ENCODE results near the gene SMC5.
A peak's percentile ranks its signal among the peaks of the same experiment; 100 is the strongest.
"Not testable (repeated sequence)": the region's sequence is repeated elsewhere in the genome, so short reads cannot be mapped to it uniquely, and the experiment has no call there.

The SMC5 gene

GRCh38 chr9:70245952-70246351, 12.8 kb upstream of the SMC5 start:
- H3K36me3 ChIP-seq (ENCODE audit: insufficient read depth, low read length); H3K9me3 ChIP-seq (ENCODE audit: insufficient read depth, low read depth, low read length); H3K27ac ChIP-seq (ENCODE audit: low read depth, low read length); H3K4me1 ChIP-seq (ENCODE audit: insufficient read depth, low read length); H3K4me3 ChIP-seq (ENCODE audit: low read length); H3K9ac ChIP-seq (ENCODE audit: low read depth, low read length); H3K27me3 ChIP-seq (ENCODE audit: insufficient read depth, low read length): not testable (repeated sequence)
- WGBS, result 100% methylated on average over 1 of the region's 1 CpG

- H3K27me3 ChIP-seq (ENCODE audit: insufficient read depth, low read length), result no peaks in the 10 kb centered on the region
- H3K4me3 ChIP-seq (ENCODE audit: low read length), result no peak overlapping the region
- WGBS, result 91% methylated on average over 1 of the region's 1 CpG
- no peak overlapping the region for H3K27ac ChIP-seq (ENCODE audit: low read depth, low read length)
- H3K36me3 ChIP-seq (ENCODE audit: insufficient read depth, low read length), result no peaks in the 10 kb centered on the region
- H3K4me1 ChIP-seq (ENCODE audit: insufficient read depth, low read length), result no peaks in the 10 kb centered on the region
- no peak overlapping the region for H3K9ac ChIP-seq (ENCODE audit: low read depth, low read length)
- H3K9me3 ChIP-seq (ENCODE audit: insufficient read depth, low read depth, low read length), result no peaks in the 10 kb centered on the region
Measured at GRCh38 chr9:70250221-70250620, 8.6 kb upstream of the SMC5 start.

GRCh38 chr9:70255486-70255885, 3.3 kb upstream of the SMC5 start:
- Histone ChIP-seq H3K4me1 (ENCODE audit: insufficient read depth, low read length) (peaks cover 14% of the 10 kb centered on the region; the same call in 1 of the 2 replicates), H3K36me3 (ENCODE audit: insufficient read depth, low read length) (no peaks in the 10 kb centered on the region), H3K9ac (ENCODE audit: low read depth, low read length) (peak overlapping the region; percentile 5; the same call in 1 of the 2 replicates), H3K27ac (ENCODE audit: low read depth, low read length) (no peak overlapping the region), H3K4me3 (ENCODE audit: low read length) (no peak overlapping the region), H3K9me3 (ENCODE audit: insufficient read depth, low read depth, low read length) (no peaks in the 10 kb centered on the region), H3K27me3 (ENCODE audit: insufficient read depth, low read length) (no peaks in the 10 kb centered on the region)

DNA sequence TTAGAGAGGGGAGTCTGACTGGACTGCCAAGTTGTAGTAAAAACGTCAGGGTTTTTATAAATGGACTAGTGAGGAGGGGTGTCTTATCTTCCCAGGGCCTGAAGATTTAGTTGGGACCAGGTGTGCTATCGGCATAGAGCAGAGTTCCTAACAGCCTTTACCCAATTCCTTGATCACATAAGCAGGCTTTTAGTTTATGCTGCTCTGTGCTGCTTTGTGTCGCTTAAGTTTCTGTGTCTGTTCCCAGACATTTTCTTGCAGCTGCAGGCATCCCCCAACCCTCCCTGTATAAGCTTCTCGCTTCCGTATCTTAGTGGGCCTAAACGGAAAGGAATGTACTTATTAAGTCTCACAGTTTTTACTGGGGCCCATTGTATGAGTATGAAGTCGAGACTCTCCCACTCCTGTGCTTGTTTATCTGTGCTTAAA, 2.6 kb upstream of the SMC5 start:
- H3K27ac ChIP-seq (ENCODE audit: low read depth, low read length), result no peak overlapping the region
- no peaks in the 10 kb centered on the region for H3K9me3 ChIP-seq (ENCODE audit: insufficient read depth, low read depth, low read length)
- no peaks in the 10 kb centered on the region for H3K27me3 ChIP-seq (ENCODE audit: insufficient read depth, low read length)
- 91% methylated on average over 7 of the region's 7 CpGs for WGBS
- peaks cover 15% of the 10 kb centered on the region; the same call in 1 of the 2 replicates for H3K4me1 ChIP-seq (ENCODE audit: insufficient read depth, low read length)
- no peak overlapping the region for H3K4me3 ChIP-seq (ENCODE audit: low read length)
- H3K9ac ChIP-seq (ENCODE audit: low read depth, low read length), result no peak overlapping the region
- H3K36me3 ChIP-seq (ENCODE audit: insufficient read depth, low read length), result peaks cover 3% of the 10 kb centered on the region; the same call in 1 of the 2 replicates

GRCh38 chr9:70257502-70257901, 1.3 kb upstream of the SMC5 start:
- H3K9ac ChIP-seq (ENCODE audit: low read depth, low read length), result peak overlapping the region; percentile 78; the same call in 1 of the 2 replicates

GRCh38 chr9:70257991-70258691, 637 bp upstream of the SMC5 start:
- H3K9me3 ChIP-seq (ENCODE audit: insufficient read depth, low read depth, low read length), result no peaks in the 10 kb centered on the region
- H3K27me3 ChIP-seq (ENCODE audit: insufficient read depth, low read length), result no peaks in the 10 kb centered on the region
- peak overlapping the region; percentile 78 for H3K9ac ChIP-seq (ENCODE audit: low read depth, low read length)
- H3K4me3 ChIP-seq (ENCODE audit: low read length), result peak overlapping the region; percentile 86
- peaks cover 25% of the 10 kb centered on the region for H3K4me1 ChIP-seq (ENCODE audit: insufficient read depth, low read length)
- peaks cover 22% of the 10 kb centered on the region for H3K36me3 ChIP-seq (ENCODE audit: insufficient read depth, low read length)
- peak overlapping the region; percentile 70 for H3K27ac ChIP-seq (ENCODE audit: low read depth, low read length)
- WGBS, result 23% methylated on average over 27 of the region's 27 CpGs

More at GRCh38 chr9:70257502-70257901, 1.3 kb upstream of the SMC5 start:
- Histone ChIP-seq H3K9me3 (ENCODE audit: insufficient read depth, low read depth, low read length) (no peaks in the 10 kb centered on the region), H3K36me3 (ENCODE audit: insufficient read depth, low read length) (peaks cover 16% of the 10 kb centered on the region), H3K4me3 (ENCODE audit: low read length) (peak overlapping the region; percentile 86; the same call in 1 of the 2 replicates), H3K27ac (ENCODE audit: low read depth, low read length) (no peak overlapping the region), H3K27me3 (ENCODE audit: insufficient read depth, low read length) (no peaks in the 10 kb centered on the region), H3K4me1 (ENCODE audit: insufficient read depth, low read length) (peaks cover 19% of the 10 kb centered on the region)
- 95% methylated on average over 1 of the region's 3 CpGs for WGBS

DNA sequence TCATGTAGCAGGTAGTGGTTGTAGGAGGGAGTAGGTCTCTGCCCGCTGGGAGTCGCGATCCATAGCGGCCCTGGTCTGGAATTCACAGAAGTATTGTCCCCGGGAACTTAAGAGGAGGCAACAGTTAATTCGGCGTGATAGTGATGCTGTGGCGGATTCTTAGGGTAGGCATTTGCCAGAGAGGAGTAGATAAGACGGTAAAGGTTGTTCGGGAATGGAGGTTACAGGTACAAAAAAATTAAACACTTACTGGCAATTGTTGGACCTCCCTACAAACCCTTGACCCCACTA, 679 bp downstream of the SMC5 start:
- no peak overlapping the region; the same call in 1 of the 2 replicates for H3K27ac ChIP-seq (ENCODE audit: low read depth, low read length)
- peak overlapping the region; percentile 86 for H3K4me3 ChIP-seq (ENCODE audit: low read length)
- peaks cover 30% of the 10 kb centered on the region for H3K4me1 ChIP-seq (ENCODE audit: insufficient read depth, low read length)
- H3K36me3 ChIP-seq (ENCODE audit: insufficient read depth, low read length), result peaks cover 30% of the 10 kb centered on the region
- peak overlapping the region; percentile 89 for H3K9ac ChIP-seq (ENCODE audit: low read depth, low read length)
- WGBS, result 5% methylated on average over 9 of the region's 10 CpGs
- no peaks in the 10 kb centered on the region for H3K9me3 ChIP-seq (ENCODE audit: insufficient read depth, low read depth, low read length)
- H3K27me3 ChIP-seq (ENCODE audit: insufficient read depth, low read length), result no peaks in the 10 kb centered on the region

DNA sequence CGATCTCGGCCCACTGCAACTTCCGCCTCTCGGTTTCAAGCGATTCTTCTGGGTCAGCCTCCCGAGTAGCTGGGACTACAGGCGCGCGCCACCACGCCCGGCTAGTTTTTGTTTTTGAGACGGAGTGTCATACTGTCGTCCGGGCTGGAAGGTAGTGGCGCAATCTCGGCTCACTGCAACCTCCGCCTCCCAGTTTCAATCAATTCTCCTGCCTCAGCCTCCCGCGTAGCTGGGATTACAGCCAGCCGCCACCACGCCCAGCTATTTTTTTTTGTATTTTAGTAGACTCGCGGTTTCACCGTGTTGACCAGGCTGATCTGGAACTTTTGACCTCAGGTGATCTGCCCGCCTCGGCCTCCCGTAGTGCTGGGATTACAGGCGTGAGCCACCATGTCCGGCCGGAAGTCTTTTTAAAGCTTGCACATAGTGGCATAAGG, 1.2 kb downstream of the SMC5 start:
- H3K9ac ChIP-seq (ENCODE audit: low read depth, low read length), result no peak overlapping the region
- H3K27ac ChIP-seq (ENCODE audit: low read depth, low read length), result no peak overlapping the region
- no peaks in the 10 kb centered on the region for H3K9me3 ChIP-seq (ENCODE audit: insufficient read depth, low read depth, low read length)
- peak overlapping the region; percentile 86 for H3K4me3 ChIP-seq (ENCODE audit: low read length)
- peaks cover 30% of the 10 kb centered on the region for H3K4me1 ChIP-seq (ENCODE audit: insufficient read depth, low read length)
- H3K27me3 ChIP-seq (ENCODE audit: insufficient read depth, low read length), result no peaks in the 10 kb centered on the region
- H3K36me3 ChIP-seq (ENCODE audit: insufficient read depth, low read length), result peaks cover 36% of the 10 kb centered on the region
- 91% methylated on average over 30 of the region's 30 CpGs for WGBS

- H3K4me3 ChIP-seq (ENCODE audit: low read length), result peak overlapping the region; percentile 86
- H3K9ac ChIP-seq (ENCODE audit: low read depth, low read length), result no peak overlapping the region
- peaks cover 42% of the 10 kb centered on the region for H3K36me3 ChIP-seq (ENCODE audit: insufficient read depth, low read length)
- no peak overlapping the region for H3K27ac ChIP-seq (ENCODE audit: low read depth, low read length)
- H3K4me1 ChIP-seq (ENCODE audit: insufficient read depth, low read length), result peaks cover 30% of the 10 kb centered on the region
- H3K27me3 ChIP-seq (ENCODE audit: insufficient read depth, low read length), result no peaks in the 10 kb centered on the region
- WGBS, result 92% methylated on average over 8 of the region's 8 CpGs
- no peaks in the 10 kb centered on the region for H3K9me3 ChIP-seq (ENCODE audit: insufficient read depth, low read depth, low read length)
Measured at GRCh38 chr9:70260606-70261005, 1.8 kb downstream of the SMC5 start.

GRCh38 chr9:70261131-70261870, 2.5 kb downstream of the SMC5 start:
- Histone ChIP-seq H3K4me3 (ENCODE audit: low read length) (peak overlapping the region; percentile 86; the same call in 1 of the 2 replicates), H3K36me3 (ENCODE audit: insufficient read depth, low read length) (peaks cover 49% of the 10 kb centered on the region), H3K27me3 (ENCODE audit: insufficient read depth, low read length) (no peaks in the 10 kb centered on the region), H3K4me1 (ENCODE audit: insufficient read depth, low read length) (peaks cover 30% of the 10 kb centered on the region), H3K9me3 (ENCODE audit: insufficient read depth, low read depth, low read length) (no peaks in the 10 kb centered on the region), H3K27ac (ENCODE audit: low read depth, low read length) (no peak overlapping the region), H3K9ac (ENCODE audit: low read depth, low read length) (no peak overlapping the region)
- 87% methylated on average over 4 of the region's 4 CpGs for WGBS

DNA sequence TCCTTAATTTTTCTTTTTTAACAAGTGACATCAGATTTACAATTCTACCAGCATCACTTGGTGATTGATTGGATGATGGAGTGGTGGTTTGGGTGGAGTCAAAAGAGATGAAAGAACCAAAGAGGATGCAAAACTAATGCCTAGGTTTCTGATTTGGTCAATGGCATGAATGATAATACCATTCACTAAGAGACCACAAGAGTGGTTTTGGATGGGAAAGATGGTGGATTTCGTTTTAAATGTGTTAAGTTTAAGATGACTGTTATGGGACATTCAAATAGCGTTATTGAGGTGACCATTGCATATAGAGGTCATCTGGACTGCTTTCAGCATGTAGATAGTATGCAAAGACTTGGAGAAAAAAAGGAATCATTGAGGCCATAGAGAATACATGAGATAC, 3.6 kb downstream of the SMC5 start:
- Histone ChIP-seq H3K4me3 (ENCODE audit: low read length) (no peak overlapping the region), H3K4me1 (ENCODE audit: insufficient read depth, low read length) (peaks cover 27% of the 10 kb centered on the region), H3K9me3 (ENCODE audit: insufficient read depth, low read depth, low read length) (no peaks in the 10 kb centered on the region), H3K27ac (ENCODE audit: low read depth, low read length) (no peak overlapping the region), H3K9ac (ENCODE audit: low read depth, low read length) (no peak overlapping the region), H3K27me3 (ENCODE audit: insufficient read depth, low read length) (no peaks in the 10 kb centered on the region), H3K36me3 (ENCODE audit: insufficient read depth, low read length) (peaks cover 60% of the 10 kb centered on the region)
- WGBS, result 91% methylated on average over 2 of the region's 2 CpGs
